ENCODE data around the gene EPS8L2. TPM values are rescaled to one million over a fixed set of nuclear protein-coding genes. Genes with fewer than 3 reads are reported as not detected.

Gene EPS8L2
- total RNA-seq, 1 experiment from 2014 or later, result 0.90 TPM

DNA sequence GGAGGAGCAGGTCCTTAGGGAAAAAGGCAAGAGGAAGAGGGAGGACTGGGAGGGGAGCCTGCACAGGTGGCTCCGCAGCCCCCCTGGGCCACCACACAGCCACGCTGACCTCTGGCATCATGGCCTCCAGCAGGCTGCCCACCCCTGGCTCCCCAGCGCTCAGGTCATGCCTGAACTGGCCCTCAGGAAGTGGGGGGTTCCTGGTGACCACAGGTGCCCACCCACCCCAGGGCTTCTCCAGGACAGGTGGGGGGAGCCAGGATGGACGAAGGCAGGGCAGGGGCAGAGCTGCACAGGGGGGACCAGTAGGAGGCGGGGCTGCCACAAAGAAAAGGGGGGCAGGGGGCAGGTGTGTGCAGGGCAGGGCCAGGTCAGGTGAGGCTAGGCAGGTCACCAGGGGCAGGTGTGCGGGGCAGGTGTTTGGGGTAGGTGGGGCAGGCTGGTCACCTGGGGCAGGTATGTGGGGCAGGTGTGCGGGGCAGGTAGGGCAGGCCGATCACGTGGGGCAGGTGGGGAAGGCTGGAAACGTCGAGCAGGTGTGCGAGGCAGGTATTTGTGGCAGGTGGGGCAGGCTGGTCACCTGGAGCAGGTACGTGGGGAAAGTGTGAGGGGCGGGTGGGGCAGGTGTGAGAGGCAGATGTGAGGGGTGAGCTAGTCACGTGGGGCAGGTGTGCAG lies 12.0 kb upstream of the EPS8L2 start:
- Histone ChIP-seq H3K4me3 (ENCODE audit: low read depth, low read length, poor library complexity, severe bottlenecking) (peak overlapping the region; percentile 95), H3K36me3 (ENCODE audit: insufficient read depth, low read length, poor library complexity, severe bottlenecking) (peaks cover 5% of the 10 kb centered on the region), H3K27ac (ENCODE audit: low read depth, low read length, poor library complexity, severe bottlenecking) (peak overlapping the region; percentile 49), H3K9me3 (ENCODE audit: low read depth, low read length, poor library complexity, severe bottlenecking) (no peaks in the 10 kb centered on the region), H3K27me3 (replicated peaks; ENCODE audit: insufficient read depth, low read depth, low read length, poor library complexity) (no peaks in the 10 kb centered on the region), H3K4me1 (ENCODE audit: insufficient read depth, low read length, poor library complexity, severe bottlenecking) (peaks cover 16% of the 10 kb centered on the region)
- CTCF ChIA-PET, result no interaction called here
- DNase-seq (ENCODE audit: low spot score), result no peak
- POLR2A ChIA-PET (ENCODE audit: low non-redundant PET), result no interaction called here
- intact Hi-C loops (cut with micrococcal nuclease; ENCODE audit: unreplicated experiment), result no loop called here
- BruUV-seq (replicated peaks), result no TSS peak
- no peak for TF ChIP-seq CTCF (conservative IDR thresholded peaks at IDR 0.05; ENCODE audit: low read depth, low read length)
- TF ChIP-seq EZH2 (IDR thresholded peaks at IDR 0.05; ENCODE audit: borderline replicate concordance, low read depth, low read length, poor library complexity, severe bottlenecking), result no peak

GRCh38 chr11:694563-695287 lies 11.3 kb upstream of the EPS8L2 start, which contains the start of gene DEAF1:
DEAF1 (minus strand) TSS chr11:695222; CDS start chr11:695047, 175 bp downstream.
- BruUV-seq (replicated peaks), result no TSS peak
- Histone ChIP-seq H3K36me3 (ENCODE audit: insufficient read depth, low read length, poor library complexity, severe bottlenecking) (peaks cover 1% of the 10 kb centered on the region), H3K9me3 (ENCODE audit: low read depth, low read length, poor library complexity, severe bottlenecking) (no peaks in the 10 kb centered on the region), H3K4me3 (ENCODE audit: low read depth, low read length, poor library complexity, severe bottlenecking) (peak within 1 kb of the TSS; percentile 95), H3K4me1 (ENCODE audit: insufficient read depth, low read length, poor library complexity, severe bottlenecking) (peaks cover 16% of the 10 kb centered on the region), H3K27me3 (replicated peaks; ENCODE audit: insufficient read depth, low read depth, low read length, poor library complexity) (no peaks in the 10 kb centered on the region), H3K27ac (ENCODE audit: low read depth, low read length, poor library complexity, severe bottlenecking) (peak within 1 kb of the TSS; percentile 97)
- ChIA-PET POLR2A (ENCODE audit: low non-redundant PET) (interaction anchor here (0.7 kb wide), 1 partner anchor 248 kb away, joined by 5 read pairs; no protein-coding TSS in a partner anchor), CTCF (interaction anchor here (0.7 kb wide), 1 partner anchor 140 kb away, joined by 3 read pairs; no protein-coding TSS in a partner anchor)
- intact Hi-C loops (cut with micrococcal nuclease; ENCODE audit: unreplicated experiment), result no loop called here
- no peak for TF ChIP-seq CTCF (conservative IDR thresholded peaks at IDR 0.05; ENCODE audit: low read depth, low read length)
- peak; percentile 98 for DNase-seq (ENCODE audit: low spot score)

GRCh38 chr11:695288-695537 lies 10.8 kb upstream of the EPS8L2 start:
- TF ChIP-seq EZH2 (IDR thresholded peaks at IDR 0.05; ENCODE audit: borderline replicate concordance, low read depth, low read length, poor library complexity, severe bottlenecking) (no peak), CTCF (conservative IDR thresholded peaks at IDR 0.05; ENCODE audit: low read depth, low read length) (no peak)

More at GRCh38 chr11:695288-695537, 10.8 kb upstream of the EPS8L2 start:
- intact Hi-C loops (cut with micrococcal nuclease; ENCODE audit: unreplicated experiment), result no loop called here
- peaks cover 16% of the 10 kb centered on the region for H3K4me1 ChIP-seq (ENCODE audit: insufficient read depth, low read length, poor library complexity, severe bottlenecking)
- no peaks in the 10 kb centered on the region for H3K27me3 ChIP-seq (replicated peaks; ENCODE audit: insufficient read depth, low read depth, low read length, poor library complexity)
- no TSS peak for BruUV-seq (replicated peaks)
- CTCF ChIA-PET, result interaction anchor here (0.6 to 1.4 kb wide), 3 partner anchors 13 to 140 kb away, joined by 3 to 8 read pairs (median 7); no protein-coding TSS in a partner anchor
- no peaks in the 10 kb centered on the region for H3K9me3 ChIP-seq (ENCODE audit: low read depth, low read length, poor library complexity, severe bottlenecking)
- peak overlapping the region; percentile 95 for H3K4me3 ChIP-seq (ENCODE audit: low read depth, low read length, poor library complexity, severe bottlenecking)
- POLR2A ChIA-PET (ENCODE audit: low non-redundant PET), result interaction anchor here (0.7 kb wide), 1 partner anchor 248 kb away, joined by 5 read pairs; no protein-coding TSS in a partner anchor
- no peak for DNase-seq (ENCODE audit: low spot score)
- H3K27ac ChIP-seq (ENCODE audit: low read depth, low read length, poor library complexity, severe bottlenecking), result peak overlapping the region; percentile 97
- H3K36me3 ChIP-seq (ENCODE audit: insufficient read depth, low read length, poor library complexity, severe bottlenecking), result no peaks in the 10 kb centered on the region

All from A673 (cell line).